Measurements from ENCODE around the gene BICC1. TPM values are rescaled to one million over a fixed set of nuclear protein-coding genes. Genes with fewer than 3 reads are reported as not detected.

Gene BICC1
- total and polyA plus RNA-seq, 2 donors (not counting 1 experiment from before 2014, with no cell fraction given): not detected

DNA sequence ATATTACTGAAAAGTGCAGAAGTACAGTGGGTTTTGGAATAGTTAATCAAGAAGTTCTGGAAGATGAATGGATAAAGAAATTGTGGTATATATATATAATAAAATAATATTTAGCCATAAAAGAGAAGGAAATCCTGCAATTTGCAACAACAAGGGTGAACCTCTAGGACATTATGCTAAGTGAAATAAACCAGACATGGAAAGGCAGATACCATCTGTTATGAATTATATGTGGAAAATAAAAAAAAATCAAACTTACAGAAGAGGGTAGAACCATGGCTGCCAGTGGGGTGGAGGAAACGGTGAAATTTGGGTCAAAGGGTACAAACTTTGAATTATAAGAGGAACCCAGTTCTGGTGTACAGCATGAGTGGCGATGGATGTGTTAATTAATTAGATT, 162.6 kb downstream of the BICC1 start:
- no peak for ATAC-seq (ENCODE audit: low read depth)
- H3K9ac ChIP-seq (ENCODE audit: low read length): no peak overlapping the region
- DNase-seq: no peak
- ChIA-PET CTCF (no interaction called here), POLR2A (no interaction called here)
- H4K20me1 ChIP-seq (ENCODE audit: control insufficient read depth, insufficient read depth, low read length, poor library complexity, severe bottlenecking): no peaks in the 10 kb centered on the region
- no CpG with 5 or more reads among the region's 2 CpGs for WGBS (ENCODE audit: insufficient coverage)
- Mint-ChIP-seq H3K4me1 (no peaks in the 10 kb centered on the region), H3K27ac (no peak overlapping the region), H3K4me3 (no peak overlapping the region), H3K9me3 (ENCODE audit: insufficient read depth) (peaks cover 3% of the 10 kb centered on the region), H3K27me3 (no peaks in the 10 kb centered on the region)
- H3K9me3 ChIP-seq (ENCODE audit: control extremely low read depth in 1 of 3, control insufficient read depth in 2 of 3, insufficient read depth in 1 of 3, low read length in 2 of 3): peaks cover 0 to 9% (median 0%) of the 10 kb centered on the region in 3 donors
- intact Hi-C loops (cut with micrococcal nuclease): no loop called here
- H2AFZ ChIP-seq (ENCODE audit: insufficient read depth, low read depth, low read length, poor library complexity, severe bottlenecking): no peak overlapping the region
- no peak overlapping the region for H3K4me2 ChIP-seq (replicated peaks; ENCODE audit: low read depth, low read length, poor library complexity, severe bottlenecking)
- no peak overlapping the region for H3K27ac ChIP-seq (ENCODE audit: low read length in 2 of 2)
- TF ChIP-seq EZH2 (IDR thresholded peaks at IDR 0.05; ENCODE audit: borderline replicate concordance, insufficient read depth, low read depth, low read length, poor library complexity, severe bottlenecking): no peak
- TF ChIP-seq, protein P1, sequence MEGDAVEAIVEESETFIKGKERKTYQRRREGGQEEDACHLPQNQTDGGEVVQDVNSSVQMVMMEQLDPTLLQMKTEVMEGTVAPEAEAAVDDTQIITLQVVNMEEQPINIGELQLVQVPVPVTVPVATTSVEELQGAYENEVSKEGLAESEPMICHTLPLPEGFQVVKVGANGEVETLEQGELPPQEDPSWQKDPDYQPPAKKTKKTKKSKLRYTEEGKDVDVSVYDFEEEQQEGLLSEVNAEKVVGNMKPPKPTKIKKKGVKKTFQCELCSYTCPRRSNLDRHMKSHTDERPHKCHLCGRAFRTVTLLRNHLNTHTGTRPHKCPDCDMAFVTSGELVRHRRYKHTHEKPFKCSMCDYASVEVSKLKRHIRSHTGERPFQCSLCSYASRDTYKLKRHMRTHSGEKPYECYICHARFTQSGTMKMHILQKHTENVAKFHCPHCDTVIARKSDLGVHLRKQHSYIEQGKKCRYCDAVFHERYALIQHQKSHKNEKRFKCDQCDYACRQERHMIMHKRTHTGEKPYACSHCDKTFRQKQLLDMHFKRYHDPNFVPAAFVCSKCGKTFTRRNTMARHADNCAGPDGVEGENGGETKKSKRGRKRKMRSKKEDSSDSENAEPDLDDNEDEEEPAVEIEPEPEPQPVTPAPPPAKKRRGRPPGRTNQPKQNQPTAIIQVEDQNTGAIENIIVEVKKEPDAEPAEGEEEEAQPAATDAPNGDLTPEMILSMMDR (IDR thresholded peaks at IDR 0.05): no peak
- H3K36me3 ChIP-seq (replicated peaks in 1 of 2; ENCODE audit: control extremely low read depth in 1 of 2, control insufficient read depth in 1 of 2, extremely low read depth in 1 of 2, insufficient read depth in 2 of 2, low read length in 1 of 2): no peaks in the 10 kb centered on the region
- no peaks in the 10 kb centered on the region for H3K4me1 ChIP-seq (ENCODE audit: control insufficient read depth in 2 of 2, insufficient read depth in 2 of 2, low read length in 2 of 2)
- no peaks in the 10 kb centered on the region for H3K27me3 ChIP-seq (replicated peaks in 1 of 4; ENCODE audit: control extremely low read depth in 1 of 4, control insufficient read depth in 3 of 4, insufficient read depth in 4 of 4, low read length in 3 of 4)
- H3K4me3 ChIP-seq (ENCODE audit: control extremely low read depth in 1 of 5, extremely low read depth in 1 of 5, insufficient read depth in 1 of 5, low read depth in 2 of 5, low read length in 4 of 5): no peak overlapping the region
- no peaks in the 10 kb centered on the region for H3K79me2 ChIP-seq (ENCODE audit: control insufficient read depth, insufficient read depth, low read length)

DNA sequence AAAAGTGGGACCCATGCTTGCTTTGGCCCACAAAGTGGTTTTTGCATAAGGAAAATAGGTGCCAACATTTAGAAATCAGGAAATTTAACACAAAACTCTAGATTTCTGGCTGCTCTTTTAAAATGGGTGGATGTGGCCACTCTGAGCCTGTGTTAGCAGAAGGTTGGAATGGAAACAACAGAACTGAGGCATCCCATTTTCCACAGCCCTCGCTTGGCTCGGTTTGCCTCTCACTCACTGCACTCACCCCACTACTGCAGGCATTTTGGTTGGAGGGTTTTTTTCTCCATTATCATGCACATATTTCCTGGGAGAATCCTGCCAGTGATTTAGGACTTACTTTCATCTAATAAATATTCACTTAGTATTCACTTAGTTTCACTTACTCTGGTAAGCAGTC, 178.9 kb downstream of the BICC1 start:
- peaks cover 0 to 4% (median 0%) of the 10 kb centered on the region in 3 donors for H3K9me3 ChIP-seq (ENCODE audit: control extremely low read depth in 1 of 3, control insufficient read depth in 2 of 3, insufficient read depth in 1 of 3, low read length in 2 of 3)
- Mint-ChIP-seq H3K4me1 (no peaks in the 10 kb centered on the region), H3K4me3 (no peak overlapping the region), H3K9me3 (ENCODE audit: insufficient read depth) (peaks cover 7% of the 10 kb centered on the region), H3K27ac (no peak overlapping the region), H3K27me3 (no peaks in the 10 kb centered on the region)
- DNase-seq (no peak), ATAC-seq (ENCODE audit: low read depth) (no peak)
- no peaks in the 10 kb centered on the region for H3K79me2 ChIP-seq (ENCODE audit: control insufficient read depth, insufficient read depth, low read length)
- TF ChIP-seq, protein P1 (IDR thresholded peaks at IDR 0.05): no peak
- H3K4me1 ChIP-seq (ENCODE audit: control insufficient read depth in 2 of 2, insufficient read depth in 2 of 2, low read length in 2 of 2): no peaks in the 10 kb centered on the region
- no peak overlapping the region for H3K4me2 ChIP-seq (replicated peaks; ENCODE audit: low read depth, low read length, poor library complexity, severe bottlenecking)
- no peaks in the 10 kb centered on the region for H4K20me1 ChIP-seq (ENCODE audit: control insufficient read depth, insufficient read depth, low read length, poor library complexity, severe bottlenecking)
- no peak overlapping the region for H2AFZ ChIP-seq (ENCODE audit: insufficient read depth, low read depth, low read length, poor library complexity, severe bottlenecking)
- H3K4me3 ChIP-seq (ENCODE audit: control extremely low read depth in 1 of 5, extremely low read depth in 1 of 5, insufficient read depth in 1 of 5, low read depth in 2 of 5, low read length in 4 of 5): no peak overlapping the region
- POLR2A ChIA-PET: no interaction called here
- H3K36me3 ChIP-seq (replicated peaks in 1 of 2; ENCODE audit: control extremely low read depth in 1 of 2, control insufficient read depth in 1 of 2, extremely low read depth in 1 of 2, insufficient read depth in 2 of 2, low read length in 1 of 2): no peaks in the 10 kb centered on the region
- no peaks in the 10 kb centered on the region for H3K27me3 ChIP-seq (replicated peaks in 1 of 4; ENCODE audit: control extremely low read depth in 1 of 4, control insufficient read depth in 3 of 4, insufficient read depth in 4 of 4, low read length in 3 of 4)
- CTCF ChIA-PET: no interaction called here
- WGBS (ENCODE audit: insufficient coverage): no CpG with 5 or more reads among the region's 2 CpGs
- intact Hi-C loops (cut with micrococcal nuclease): no loop called here
- no peak overlapping the region for H3K27ac ChIP-seq (ENCODE audit: low read length in 2 of 2)
- no peak overlapping the region for H3K9ac ChIP-seq (ENCODE audit: low read length)

Data from B cell (primary cell).